IPS-15b (cell line): ENCODE data around the gene NELFB.

Experiments used
- H3K27me3 ChIP-seq: one replicate; pipeline ENCODE4 v1.6.1; 2013; ENCODE audit warnings: low read length; ENCODE audit not compliant: control insufficient read depth, insufficient read depth
- H3K36me3 ChIP-seq: one replicate; pipeline ENCODE4 v1.6.1; 2013; ENCODE audit warnings: low read length; ENCODE audit not compliant: control insufficient read depth, insufficient read depth
- H3K4me1 ChIP-seq: one replicate; pipeline ENCODE4 v1.6.1; 2013; ENCODE audit warnings: mild to moderate bottlenecking, low read length; ENCODE audit not compliant: control insufficient read depth, insufficient read depth
- H3K4me3 ChIP-seq: one replicate; pipeline ENCODE4 v1.5.1; 2013; ENCODE audit warnings: low read depth, low read length
- H3K9ac ChIP-seq: one replicate; pipeline ENCODE4 v1.6.1; 2013; ENCODE audit warnings: low read depth, mild to moderate bottlenecking, low read length
- H3K9me3 ChIP-seq: one replicate; pipeline ENCODE4 v1.6.1; 2013; ENCODE audit warnings: mild to moderate bottlenecking, low read length; ENCODE audit not compliant: control insufficient read depth, insufficient read depth

NELFB gene

DNA sequence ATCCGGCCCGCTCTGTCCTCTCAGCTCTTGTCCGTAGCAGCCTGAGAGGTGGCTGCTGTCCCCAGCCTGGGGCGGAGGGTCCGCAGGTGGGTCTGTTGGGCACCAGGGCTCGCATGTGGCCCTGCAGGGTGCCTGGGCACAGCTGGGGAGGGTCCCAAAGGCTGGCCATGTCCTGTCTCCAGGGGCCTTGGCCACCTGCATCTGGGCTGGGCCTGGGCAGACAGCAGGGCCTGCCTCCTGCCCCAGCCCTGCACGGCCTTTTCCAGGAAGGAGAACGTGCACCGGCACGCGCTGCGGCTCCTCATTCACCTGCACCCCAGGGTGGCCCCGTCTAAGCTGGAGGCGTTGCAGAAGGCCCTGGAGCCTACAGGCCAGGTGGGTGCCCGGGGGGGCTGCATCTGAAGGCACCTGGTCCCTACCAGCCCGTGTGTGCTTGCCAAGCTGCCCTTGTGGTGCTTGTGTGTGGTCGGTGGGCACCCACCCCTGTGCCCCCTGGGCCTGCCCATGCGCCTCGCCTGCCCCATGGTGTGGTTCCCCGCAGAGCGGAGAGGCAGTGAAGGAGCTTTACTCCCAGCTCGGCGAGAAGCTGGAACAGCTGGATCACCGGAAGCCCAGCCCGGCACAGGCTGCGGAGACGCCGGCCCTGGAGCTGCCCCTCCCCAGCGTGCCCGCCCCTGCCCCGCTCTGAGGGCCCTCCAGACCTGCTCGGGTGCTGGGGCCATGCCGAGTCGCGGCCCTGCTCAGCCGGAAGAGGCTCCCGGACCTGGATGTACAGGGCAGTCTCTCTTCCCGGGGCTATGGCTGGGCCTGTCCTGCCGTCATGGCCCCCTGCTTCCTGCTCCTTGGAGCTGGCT is 17.3 kb downstream of the NELFB start:
- H3K4me1 ChIP-seq = peaks cover 3% of the 10 kb centered on the region
- no peaks in the 10 kb centered on the region for H3K27me3 ChIP-seq
- H3K9me3 ChIP-seq = no peaks in the 10 kb centered on the region
- no peak overlapping the region for H3K4me3 ChIP-seq
- peak overlapping the region; percentile 24 for H3K9ac ChIP-seq
- peaks cover 21% of the 10 kb centered on the region for H3K36me3 ChIP-seq

DNA sequence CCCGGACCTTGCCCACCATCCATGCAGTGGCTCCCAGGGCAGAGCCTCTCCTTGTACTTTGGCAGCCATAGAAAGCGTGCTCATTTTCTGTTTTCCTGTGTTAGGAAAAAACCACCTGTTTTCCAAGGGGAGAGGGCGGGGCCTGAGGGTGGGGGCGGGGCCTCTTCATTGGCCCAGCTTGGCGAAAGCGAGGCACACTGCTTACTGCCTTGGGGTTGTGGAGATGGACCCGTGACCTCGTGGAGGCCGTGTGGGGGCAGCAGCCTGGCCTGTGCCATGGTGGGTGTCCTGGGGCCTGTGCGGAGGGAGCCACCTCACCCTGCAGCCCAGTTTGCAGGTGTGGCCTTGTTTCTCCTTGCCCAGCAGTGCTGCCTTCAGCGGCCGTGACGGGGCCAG is 18.0 kb downstream of the NELFB start:
- Histone ChIP-seq H3K36me3 (peaks cover 21% of the 10 kb centered on the region), H3K4me1 (peaks cover 3% of the 10 kb centered on the region), H3K27me3 (no peaks in the 10 kb centered on the region), H3K4me3 (no peak overlapping the region), H3K9ac (no peak overlapping the region), H3K9me3 (no peaks in the 10 kb centered on the region)

DNA sequence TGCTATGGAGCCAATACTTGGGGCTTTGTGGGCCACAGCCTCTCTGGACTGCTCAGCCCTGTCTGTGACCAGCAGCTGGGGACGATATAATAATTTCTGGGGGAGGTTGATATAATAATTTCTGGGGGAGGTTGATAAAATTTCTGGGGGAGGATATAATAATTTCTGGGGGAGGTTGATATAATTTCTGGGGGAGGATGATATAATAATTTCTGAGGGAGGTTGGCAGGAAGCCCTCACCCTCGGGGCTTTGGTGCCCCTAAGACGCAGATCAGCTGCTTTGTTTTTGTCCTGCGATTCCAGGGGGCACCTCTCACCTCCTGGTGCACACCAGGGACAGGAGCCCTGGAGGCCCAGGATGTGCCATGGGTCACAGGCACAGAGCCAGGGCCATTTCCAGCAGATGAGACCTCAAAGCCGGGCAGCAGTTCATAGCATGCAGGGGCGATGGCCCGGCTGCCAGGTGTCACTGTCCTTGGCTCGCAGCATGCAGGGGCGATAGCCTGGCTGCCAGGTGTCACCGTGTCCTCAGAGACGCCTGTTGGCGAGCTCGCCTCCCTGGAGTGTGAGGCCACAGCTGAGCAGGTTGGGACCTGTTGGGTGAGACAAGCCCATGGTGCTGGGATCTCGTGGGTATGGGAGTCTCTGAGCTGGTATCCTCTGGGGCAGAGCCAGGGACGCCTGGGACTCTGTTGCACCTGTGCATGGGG is 18.6 kb downstream of the NELFB start:
- Histone ChIP-seq H3K4me3 (no peak overlapping the region), H3K36me3 (peaks cover 17% of the 10 kb centered on the region), H3K9me3 (no peaks in the 10 kb centered on the region), H3K27me3 (no peaks in the 10 kb centered on the region), H3K9ac (no peak overlapping the region), H3K4me1 (peaks cover 3% of the 10 kb centered on the region)

DNA sequence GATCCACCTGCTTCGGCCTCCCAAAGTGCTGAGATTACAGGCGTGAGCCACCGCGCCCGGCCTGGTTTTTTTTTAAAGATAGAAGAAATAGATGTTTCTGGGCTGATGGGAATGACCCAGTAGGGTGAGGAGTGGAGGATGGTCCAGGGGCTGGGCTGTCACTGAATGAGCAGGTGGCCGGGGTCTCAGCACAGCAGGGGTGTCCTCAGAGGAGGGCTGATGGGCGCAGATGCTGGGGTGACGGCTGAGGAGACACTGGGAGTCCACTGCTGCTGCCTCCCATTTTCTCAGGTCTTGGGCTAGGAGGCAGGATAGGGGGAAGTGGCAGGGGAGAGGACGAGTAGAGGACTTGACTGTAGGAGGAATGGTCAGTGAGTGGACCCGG is 20.1 kb downstream of the NELFB start:
- H3K4me3 ChIP-seq = no peak overlapping the region
- peaks cover 3% of the 10 kb centered on the region for H3K4me1 ChIP-seq

DNA sequence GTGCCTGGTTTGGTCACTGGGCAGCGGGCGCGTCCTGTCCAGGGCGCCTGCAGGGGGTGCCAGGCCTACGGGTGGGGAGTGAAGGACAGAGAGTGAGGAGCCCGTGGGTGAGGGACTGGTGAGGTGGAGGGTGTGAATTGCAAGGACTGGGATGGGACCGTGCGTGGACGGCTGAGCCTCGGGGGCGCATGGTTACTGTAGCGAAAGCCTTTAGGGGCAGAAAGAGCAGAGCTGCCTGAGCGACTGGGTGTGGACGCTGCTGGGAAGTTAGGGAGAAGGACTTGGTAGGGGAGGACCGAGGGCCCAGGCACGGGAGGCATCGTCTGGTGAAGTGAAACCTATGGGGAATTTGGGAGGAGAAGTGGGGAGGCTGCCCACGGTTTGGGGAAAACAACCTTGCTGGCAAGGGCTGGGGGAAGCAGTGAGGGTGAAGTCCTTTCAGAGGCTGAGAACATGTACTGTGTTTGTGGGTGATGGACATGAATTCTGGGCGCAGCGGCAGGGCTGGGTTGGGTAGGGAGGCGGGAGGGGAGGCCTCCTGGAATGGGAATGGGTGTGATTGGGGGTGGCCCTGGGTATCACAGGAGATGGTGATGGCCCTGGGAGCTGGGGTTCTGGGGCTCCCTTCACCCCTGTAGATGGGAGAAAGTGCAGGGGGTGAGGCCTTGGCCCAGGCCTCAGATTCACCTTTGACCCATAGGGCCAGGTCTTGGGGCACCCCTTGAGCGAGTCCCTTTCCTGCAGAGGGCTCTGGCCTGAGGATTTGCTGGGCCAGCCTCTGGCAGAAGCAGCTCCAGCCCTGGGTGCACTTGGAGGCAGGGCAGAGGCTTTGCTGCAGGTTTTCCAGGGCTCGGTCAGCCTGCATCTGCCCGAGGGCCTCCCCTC is 20.7 kb downstream of the NELFB start:
- Histone ChIP-seq H3K36me3 (peaks cover 13% of the 10 kb centered on the region), H3K4me1 (peaks cover 3% of the 10 kb centered on the region), H3K9me3 (no peaks in the 10 kb centered on the region), H3K4me3 (no peak overlapping the region), H3K9ac (peak overlapping the region; percentile 32), H3K27me3 (no peaks in the 10 kb centered on the region)

More for the DNA sequence above, 20.1 kb downstream of the NELFB start:
- H3K9ac ChIP-seq = no peak overlapping the region
- H3K27me3 ChIP-seq = no peaks in the 10 kb centered on the region
- peaks cover 14% of the 10 kb centered on the region for H3K36me3 ChIP-seq
- H3K9me3 ChIP-seq = no peaks in the 10 kb centered on the region

DNA sequence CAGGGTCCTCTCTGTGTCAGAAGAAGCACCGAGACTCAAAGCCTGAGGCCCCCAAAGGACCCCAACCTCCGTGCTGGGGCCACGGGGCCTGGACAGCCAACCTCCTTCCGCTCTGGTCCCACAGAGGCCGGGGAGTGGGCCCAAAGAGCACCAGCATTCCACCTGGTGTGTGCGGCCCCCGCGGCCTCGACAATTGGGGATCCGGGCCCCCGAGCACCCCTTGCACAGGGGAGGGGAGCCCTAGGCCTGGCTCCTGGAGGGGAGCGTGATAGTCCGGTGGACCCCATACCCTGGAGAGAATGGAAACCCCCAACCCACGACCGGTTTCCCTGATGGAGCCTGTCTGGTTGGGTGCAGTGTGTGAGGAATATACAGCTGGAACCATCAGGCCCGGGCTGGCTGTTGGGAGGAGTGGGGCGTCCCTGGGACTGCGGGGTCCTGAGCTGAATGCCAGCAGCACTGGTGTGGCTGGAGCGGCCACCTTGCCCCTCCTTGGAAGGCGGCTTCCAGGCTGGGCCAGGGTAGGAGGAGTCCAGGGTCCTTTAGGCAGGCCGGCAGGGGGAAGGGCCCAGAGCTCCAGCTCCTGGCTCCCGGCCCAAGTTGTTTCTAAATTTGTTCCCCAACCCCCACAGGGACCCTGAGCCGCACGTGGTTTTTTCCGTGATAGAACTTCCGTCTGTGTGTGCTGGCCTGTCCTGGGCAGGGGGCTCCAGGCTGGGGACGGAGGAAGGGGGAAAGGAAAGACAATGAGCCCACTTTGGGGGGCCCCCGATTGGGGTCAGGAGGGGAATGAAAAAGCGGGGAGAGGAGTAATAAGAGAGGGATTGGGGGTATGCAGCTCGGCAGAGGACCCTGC is 21.6 kb downstream of the NELFB start:
- H3K9me3 ChIP-seq = no peaks in the 10 kb centered on the region
- no peaks in the 10 kb centered on the region for H3K27me3 ChIP-seq
- H3K36me3 ChIP-seq = peaks cover 12% of the 10 kb centered on the region
- peak overlapping the region; percentile 41 for H3K4me3 ChIP-seq
- H3K9ac ChIP-seq = peak overlapping the region; percentile 32
- H3K4me1 ChIP-seq = peaks cover 3% of the 10 kb centered on the region

DNA sequence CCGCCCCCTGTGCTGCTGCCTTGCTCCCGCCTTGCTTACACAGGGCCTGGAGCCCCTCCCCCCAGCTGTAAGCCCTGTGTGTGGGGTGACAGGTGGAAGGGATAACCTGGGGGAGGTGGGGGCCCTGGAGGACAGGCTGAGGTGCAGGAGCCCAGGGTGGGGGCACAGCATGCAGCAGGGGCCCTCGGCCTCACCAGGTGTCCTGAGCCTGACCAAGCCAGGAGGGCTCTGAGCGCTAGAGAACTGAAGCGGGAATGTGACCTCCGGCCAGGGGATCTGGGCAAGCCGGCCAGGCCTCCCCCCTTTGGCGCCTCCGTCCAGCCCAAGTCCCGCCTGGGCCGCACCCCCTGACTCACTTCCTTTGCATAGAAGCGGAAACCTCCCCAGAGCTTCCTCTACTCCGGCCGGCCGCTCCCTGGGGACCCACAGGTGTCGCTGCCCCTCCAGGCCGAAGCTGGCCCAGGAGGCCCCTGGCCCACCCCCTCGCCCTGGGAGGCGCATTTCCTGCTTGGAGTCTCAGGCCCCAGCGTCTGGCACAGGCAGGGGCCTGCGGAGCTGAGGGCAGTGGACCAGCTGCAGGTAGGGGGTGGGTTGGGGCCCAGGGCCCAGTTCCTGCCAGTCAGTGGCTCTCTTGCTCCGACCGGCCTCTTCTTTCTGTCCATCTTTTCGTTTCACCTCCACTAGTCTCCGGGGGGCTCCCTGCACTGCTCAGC is 22.4 kb downstream of the NELFB start, which contains the start of gene TOR4A:
TSS of gene TOR4A (plus strand) at position 398 of the 713 bp plus-strand sequence. CDS start 964 bp downstream, outside the sequence.
- H3K4me1 ChIP-seq = peaks cover 3% of the 10 kb centered on the region
- peaks cover 7% of the 10 kb centered on the region for H3K36me3 ChIP-seq
- peak within 1 kb of the TSS; percentile 41 for H3K4me3 ChIP-seq
- H3K9ac ChIP-seq = peak within 1 kb of the TSS; percentile 32
- no peaks in the 10 kb centered on the region for H3K9me3 ChIP-seq
- H3K27me3 ChIP-seq = no peaks in the 10 kb centered on the region

DNA sequence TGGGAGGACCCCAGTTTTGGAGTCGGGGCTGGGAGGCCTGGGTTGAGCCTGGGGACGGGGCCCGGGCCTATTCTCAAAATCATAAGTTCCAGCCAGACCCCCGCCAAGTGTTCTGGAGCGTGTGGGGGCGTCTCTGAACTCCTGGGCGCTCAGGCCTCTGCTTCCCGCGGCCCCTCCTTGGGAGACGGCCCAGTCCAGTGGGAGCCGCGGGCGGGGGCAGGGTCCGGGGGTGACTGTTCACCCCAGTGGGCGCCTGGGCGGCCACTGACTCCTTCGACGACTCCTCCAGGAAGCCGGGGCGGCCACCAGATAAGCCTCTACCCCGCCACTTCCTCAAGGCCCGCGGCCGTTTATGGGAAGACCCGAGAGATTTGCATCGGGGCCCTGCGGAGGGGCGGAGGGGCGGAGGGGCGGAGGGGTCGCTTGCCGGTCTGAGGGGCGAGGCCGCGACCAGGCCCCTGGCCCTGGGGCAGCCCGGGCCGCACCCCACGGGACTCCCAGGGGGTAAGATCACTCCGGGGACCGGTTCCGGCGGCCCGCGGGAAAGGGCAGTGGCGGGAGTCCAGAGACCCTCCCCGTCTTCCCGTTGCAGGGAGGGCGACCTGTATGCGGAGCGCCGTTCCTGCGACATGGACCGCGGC is 23.1 kb downstream of the NELFB start:
- Histone ChIP-seq H3K4me1 (peaks cover 3% of the 10 kb centered on the region), H3K4me3 (peak overlapping the region; percentile 41), H3K27me3 (no peaks in the 10 kb centered on the region), H3K9me3 (no peaks in the 10 kb centered on the region), H3K9ac (peak overlapping the region; percentile 26), H3K36me3 (peaks cover 4% of the 10 kb centered on the region)

DNA sequence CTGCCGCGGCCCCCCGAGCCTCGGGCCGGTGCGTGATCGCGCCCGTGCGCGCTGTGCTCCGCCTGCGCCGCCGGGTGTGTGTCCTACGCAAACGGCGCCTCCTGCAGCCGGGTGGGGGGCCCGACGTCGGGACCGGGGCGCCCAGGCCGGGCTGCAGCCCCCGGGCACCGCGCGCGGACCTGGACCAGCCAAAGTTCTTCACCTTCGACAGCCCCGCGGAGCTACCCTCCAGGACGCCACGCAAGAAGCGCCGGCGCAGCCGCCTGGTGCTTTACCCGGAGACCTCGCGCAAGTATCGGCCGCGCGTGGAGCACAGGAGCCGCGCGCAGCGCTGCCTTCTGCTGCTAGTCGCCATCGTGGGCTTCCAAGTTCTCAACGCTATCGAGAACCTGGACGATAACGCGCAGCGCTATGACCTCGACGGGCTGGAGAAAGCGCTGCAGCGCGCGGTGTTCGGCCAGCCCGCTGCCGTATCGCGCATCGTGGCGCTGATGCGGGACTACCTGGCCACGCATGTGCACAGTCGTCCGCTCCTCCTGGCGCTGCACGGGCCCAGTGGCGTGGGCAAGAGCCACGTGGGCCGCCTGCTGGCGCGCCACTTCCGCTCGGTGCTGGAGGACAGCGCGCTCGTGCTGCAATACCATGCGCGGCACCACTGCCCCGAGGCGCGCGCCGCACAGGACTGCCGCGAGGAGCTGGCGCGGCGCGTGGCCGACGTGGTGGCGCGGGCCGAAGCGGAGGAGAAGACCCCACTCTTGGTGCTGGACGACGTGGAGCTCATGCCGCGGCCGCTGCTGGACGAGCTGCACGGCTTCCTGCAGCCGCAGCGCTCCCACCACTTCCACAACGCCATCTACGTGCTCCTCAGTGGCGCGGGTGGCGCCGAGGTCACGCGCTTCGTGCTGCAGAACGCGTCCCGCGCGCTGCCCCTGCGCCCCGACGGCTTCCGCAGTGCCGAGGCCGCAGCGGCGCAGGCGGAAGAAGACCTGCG is 23.9 kb downstream of the NELFB start:
- no peaks in the 10 kb centered on the region for H3K9me3 ChIP-seq
- peak overlapping the region; percentile 22 for H3K4me3 ChIP-seq
- peaks cover 3% of the 10 kb centered on the region for H3K36me3 ChIP-seq
- H3K4me1 ChIP-seq = peaks cover 3% of the 10 kb centered on the region
- H3K27me3 ChIP-seq = no peaks in the 10 kb centered on the region
- no peak overlapping the region for H3K9ac ChIP-seq
